ENCODE results near the gene TAF7L. TPM values are rescaled to one million over a fixed set of nuclear protein-coding genes. Genes with fewer than 3 reads are reported as not detected.
"Not testable (repeated sequence)": the region's sequence is repeated elsewhere in the genome, so short reads cannot be mapped to it uniquely, and the experiment has no call there.

The TAF7L gene
- total RNA-seq, 1 experiment from 2014 or later = 0.22 TPM

GRCh38 chrX:101303790-101304189 lies 12.7 kb upstream of the TAF7L start:
- ChIA-PET RAD21 (ENCODE audit: low non-redundant PET in 1 of 2, low total read pairs in 2 of 2, uncharacterized antibody in 2 of 2, unreplicated experiment in 2 of 2) (no interaction called here), CTCF (no interaction called here), POLR2A (no interaction called here)
- H3K4me2 ChIP-seq (ENCODE audit: low read length) = no peak overlapping the region
- no peaks in the 10 kb centered on the region for H3K9me3 ChIP-seq (ENCODE audit: control insufficient read depth in 1 of 2, insufficient read depth in 1 of 2, low read depth in 1 of 2, low read length in 2 of 2)
- H2AFZ ChIP-seq (ENCODE audit: low read depth, low read length, poor library complexity, severe bottlenecking) = no peak overlapping the region
- no peak overlapping the region for H3K27ac ChIP-seq (ENCODE audit: low read depth, low read length)
- TF ChIP-seq ZFX (IDR thresholded peaks at IDR 0.05) (no peak), EZH2 (IDR thresholded peaks at IDR 0.05) (no peak), TCF7L2 (IDR thresholded peaks at IDR 0.05; ENCODE audit: borderline replicate concordance, extremely low read depth, insufficient read depth, insufficient read length) (no peak), SP1 (IDR thresholded peaks at IDR 0.05; ENCODE audit: low read depth) (no peak), ZBTB33 (IDR thresholded peaks at IDR 0.05; ENCODE audit: extremely low read depth, insufficient replicate concordance, low read length) (no peak), POLR2AphosphoS5 (IDR thresholded peaks at IDR 0.05; ENCODE audit: low read depth, low read length) (no peak)
- no peaks in the 10 kb centered on the region for H3K36me3 ChIP-seq (ENCODE audit: control insufficient read depth in 1 of 2, insufficient read depth in 2 of 2, low read length in 2 of 2)
- ATAC-seq (no peak), DNase-seq (ENCODE audit: low read depth, low spot score) (no peak)
- H4K20me1 ChIP-seq (ENCODE audit: insufficient read depth) = no peaks in the 10 kb centered on the region
- intact Hi-C loops (cut with micrococcal nuclease) = no loop called here
- BruUV-seq (replicated peaks) = no TSS peak
- H3K4me3 ChIP-seq (replicated peaks in 1 of 2; ENCODE audit: low read depth in 1 of 2, low read length in 2 of 2) = no peak overlapping the region
- H3K27me3 ChIP-seq (ENCODE audit: insufficient read depth, low read length) = no peaks in the 10 kb centered on the region
- H3K9me2 ChIP-seq (ENCODE audit: insufficient read depth) = no peaks in the 10 kb centered on the region
- no peaks in the 10 kb centered on the region for H3K79me2 ChIP-seq (ENCODE audit: insufficient read depth, low read length)
- H3K9ac ChIP-seq (ENCODE audit: low read length) = no peak overlapping the region
- H3K4me1 ChIP-seq (ENCODE audit: control insufficient read depth in 1 of 2, insufficient read depth in 2 of 2, low read length in 2 of 2) = no peaks in the 10 kb centered on the region

- POLR2A ChIA-PET; BruUV-seq (replicated peaks); RAD21 ChIA-PET (ENCODE audit: low non-redundant PET in 1 of 2, low total read pairs in 2 of 2, uncharacterized antibody in 2 of 2, unreplicated experiment in 2 of 2); H2AFZ ChIP-seq (ENCODE audit: low read depth, low read length, poor library complexity, severe bottlenecking); intact Hi-C loops (cut with micrococcal nuclease); H3K9me2 ChIP-seq (ENCODE audit: insufficient read depth); H4K20me1 ChIP-seq (ENCODE audit: insufficient read depth); H3K4me1 ChIP-seq (ENCODE audit: control insufficient read depth in 1 of 2, insufficient read depth in 2 of 2, low read length in 2 of 2); H3K36me3 ChIP-seq (ENCODE audit: control insufficient read depth in 1 of 2, insufficient read depth in 2 of 2, low read length in 2 of 2); H3K9ac ChIP-seq (ENCODE audit: low read length); H3K27ac ChIP-seq (ENCODE audit: low read depth, low read length); H3K4me3 ChIP-seq (replicated peaks in 1 of 2; ENCODE audit: low read depth in 1 of 2, low read length in 2 of 2); H3K9me3 ChIP-seq (ENCODE audit: control insufficient read depth in 1 of 2, insufficient read depth in 1 of 2, low read depth in 1 of 2, low read length in 2 of 2); H3K27me3 ChIP-seq (ENCODE audit: insufficient read depth, low read length); H3K4me2 ChIP-seq (ENCODE audit: low read length); CTCF ChIA-PET; H3K79me2 ChIP-seq (ENCODE audit: insufficient read depth, low read length); DNase-seq (ENCODE audit: low read depth, low spot score); ATAC-seq: not testable (repeated sequence)
These were observed 4.5 kb upstream of the TAF7L start for GRCh38 chrX:101295603-101296002.
